Mucosa of descending colon (tissue), 3 donors: ENCODE measurements around the gene LCAT. TPM values are rescaled to one million over a fixed set of nuclear protein-coding genes. Genes with fewer than 3 reads are reported as not detected.
"Not testable (repeated sequence)": the region's sequence is repeated elsewhere in the genome, so short reads cannot be mapped to it uniquely, and the experiment has no call there.

ENCODE experiments used
- ATAC-seq: fragments of 200-7000 bp; cut with Tn5 transposase; one replicate; pipeline ENCODE4 v1.9.1; 2020; ENCODE audit warnings: mild to moderate bottlenecking, moderate library complexity
- DNase-seq, 3 donors: peaks; one replicate each; pipeline ENCODE4 v3.0.0-alpha.2; 2020
- H3K36me3 ChIP-seq: fragments of 200-600 bp; one replicate; pipeline ENCODE4 v1.8.0; 2021; ENCODE audit warnings: low read depth, mild to moderate bottlenecking
- H3K4me1 ChIP-seq: fragments of 200-600 bp; one replicate; pipeline ENCODE4 v1.8.0; 2021; ENCODE audit warnings: low read depth, mild to moderate bottlenecking
- H3K4me3 ChIP-seq: fragments of 200-600 bp; one replicate; pipeline ENCODE4 v1.8.0; 2021; ENCODE audit warnings: mild to moderate bottlenecking
- H3K9me3 ChIP-seq: fragments of 200-600 bp; one replicate; pipeline ENCODE4 v1.8.0; 2021; ENCODE audit warnings: mild to moderate bottlenecking
- CTCF ChIP-seq: fragments of 200-600 bp; IDR thresholded peaks from one replicate; pipeline ENCODE4 v1.8.0; 2022; ENCODE audit warnings: antibody characterized with exemption, mild to moderate bottlenecking
- intact Hi-C, 2 donors: fragments of 100-400 bp; cut with DNase I in 1 of 2; cut with micrococcal nuclease in 1 of 2; formaldehyde crosslinking; loops; one replicate each; pipeline versions ENCODE4 v1.11.0 to v1.11.1; 2022; cut with DNase I, micrococcal nuclease
- total RNA-seq, 3 donors: library from RNA; stranded (reverse); fragmentation: NEBNext Ultra II Directional in 2 of 3; extraction: Animal tissue kit (Norgen Biotek cat#: 25700) in 2 of 3; gene quantifications; one replicate each; pipeline versions ENCODE4 v1.2.1 to v1.2.4, GENCODE V29; 2021 to 2023
- donor health status: DM: no; HTN: no; CAD: no; lungs with moderate emphysema.
- donor health status: DM: no; HTN: no; CAD: no.
- donor health status: DM: no; HTN: yes; CAD: no.

LCAT gene
- total RNA-seq, 3 donors from 2014 or later = 2.2 to 20.3 (median 9.4) TPM

- no peaks in the 10 kb centered on the region for H3K36me3 ChIP-seq
- peak; percentile 65 for ATAC-seq
- H3K4me3 ChIP-seq = no peak overlapping the region
- H3K4me1 ChIP-seq = peaks cover 12% of the 10 kb centered on the region
- intact Hi-C loops = no loop called here
- peak in 1 of 3 donors; percentile 43 for DNase-seq
- H3K9me3 ChIP-seq = no peaks in the 10 kb centered on the region
- TF ChIP-seq CTCF = peak; percentile 60
Observed at GRCh38 chr16:67942200-67942509, 1.8 kb downstream of the LCAT start.

DNA sequence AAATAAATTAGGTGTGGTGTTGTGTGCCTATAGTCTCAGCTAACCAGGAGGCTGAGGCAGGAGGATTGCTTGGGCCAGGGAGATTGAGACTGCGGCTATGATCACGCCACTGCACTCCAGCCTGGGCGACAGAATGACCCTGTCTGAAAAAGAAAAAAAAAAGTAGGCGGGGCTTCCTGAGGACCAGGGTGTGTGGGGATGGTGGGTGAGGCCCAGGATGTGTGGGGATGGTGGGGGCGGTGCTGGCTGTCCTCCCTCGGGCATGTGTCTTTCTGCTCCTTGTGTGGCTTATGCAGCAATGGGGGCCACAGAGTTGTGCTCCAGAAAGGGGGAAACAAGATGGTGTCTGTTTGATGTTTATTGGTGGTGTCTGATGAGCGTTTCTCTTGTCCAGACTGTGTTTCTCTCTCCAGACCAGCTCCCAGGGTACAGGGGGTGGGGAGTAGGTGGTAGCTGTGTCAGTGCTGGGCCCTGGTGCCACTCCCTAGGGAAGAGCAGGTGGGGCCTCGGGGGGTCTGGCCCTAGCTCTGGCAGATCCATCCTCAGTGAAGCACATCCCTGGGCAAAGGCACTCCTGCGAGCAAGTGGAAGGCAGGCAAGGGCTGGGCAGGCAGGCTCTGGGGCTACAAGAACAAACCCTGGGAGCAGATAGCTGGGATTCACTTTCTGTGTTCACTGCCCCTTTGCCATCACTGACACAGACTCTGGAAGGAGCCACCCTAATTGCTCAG is 2.3 kb downstream of the LCAT start:
- peaks cover 15% of the 10 kb centered on the region for H3K4me1 ChIP-seq
- H3K9me3 ChIP-seq = no peaks in the 10 kb centered on the region
- no peak overlapping the region for H3K4me3 ChIP-seq
- intact Hi-C loops = no loop called here
- DNase-seq = no peak
- no peaks in the 10 kb centered on the region for H3K36me3 ChIP-seq
- TF ChIP-seq CTCF = no peak
- no peak for ATAC-seq

DNA sequence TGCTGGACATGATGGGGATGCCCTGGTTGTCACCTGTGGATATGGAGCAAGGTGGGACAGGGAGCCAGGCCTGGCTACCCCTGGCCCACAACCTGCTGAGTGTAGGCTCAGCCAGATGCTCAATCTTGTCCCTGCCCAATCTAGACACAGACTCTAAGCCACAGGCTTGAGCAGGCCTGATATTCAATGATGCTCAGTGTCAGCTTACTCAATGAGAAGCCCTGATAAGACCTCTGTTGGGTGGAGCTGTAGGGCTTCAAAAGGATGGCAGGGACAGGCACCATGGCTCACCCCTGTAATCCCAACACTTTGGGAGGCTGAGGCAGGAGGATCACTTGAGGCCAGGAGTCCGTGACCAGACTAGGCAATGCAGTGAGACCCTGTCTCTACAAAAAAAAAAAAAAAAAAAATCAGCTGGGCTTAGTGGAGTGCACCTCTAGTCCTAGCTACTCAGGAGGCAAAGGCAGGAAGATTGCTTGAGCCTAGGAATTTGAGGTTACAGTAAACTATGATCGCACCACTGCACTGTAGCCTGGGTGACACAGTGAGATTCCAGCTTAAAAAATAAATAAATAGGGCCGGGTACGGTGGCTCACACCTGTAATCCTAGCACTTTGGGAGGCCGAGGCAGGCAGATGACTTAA is 3.4 kb downstream of the LCAT start:
- ATAC-seq (no peak), DNase-seq (no peak)
- intact Hi-C loops = no loop called here
- H3K36me3 ChIP-seq = no peaks in the 10 kb centered on the region
- peaks cover 15% of the 10 kb centered on the region for H3K4me1 ChIP-seq
- H3K4me3 ChIP-seq = no peak overlapping the region
- TF ChIP-seq CTCF = no peak
- H3K9me3 ChIP-seq = no peaks in the 10 kb centered on the region

DNA sequence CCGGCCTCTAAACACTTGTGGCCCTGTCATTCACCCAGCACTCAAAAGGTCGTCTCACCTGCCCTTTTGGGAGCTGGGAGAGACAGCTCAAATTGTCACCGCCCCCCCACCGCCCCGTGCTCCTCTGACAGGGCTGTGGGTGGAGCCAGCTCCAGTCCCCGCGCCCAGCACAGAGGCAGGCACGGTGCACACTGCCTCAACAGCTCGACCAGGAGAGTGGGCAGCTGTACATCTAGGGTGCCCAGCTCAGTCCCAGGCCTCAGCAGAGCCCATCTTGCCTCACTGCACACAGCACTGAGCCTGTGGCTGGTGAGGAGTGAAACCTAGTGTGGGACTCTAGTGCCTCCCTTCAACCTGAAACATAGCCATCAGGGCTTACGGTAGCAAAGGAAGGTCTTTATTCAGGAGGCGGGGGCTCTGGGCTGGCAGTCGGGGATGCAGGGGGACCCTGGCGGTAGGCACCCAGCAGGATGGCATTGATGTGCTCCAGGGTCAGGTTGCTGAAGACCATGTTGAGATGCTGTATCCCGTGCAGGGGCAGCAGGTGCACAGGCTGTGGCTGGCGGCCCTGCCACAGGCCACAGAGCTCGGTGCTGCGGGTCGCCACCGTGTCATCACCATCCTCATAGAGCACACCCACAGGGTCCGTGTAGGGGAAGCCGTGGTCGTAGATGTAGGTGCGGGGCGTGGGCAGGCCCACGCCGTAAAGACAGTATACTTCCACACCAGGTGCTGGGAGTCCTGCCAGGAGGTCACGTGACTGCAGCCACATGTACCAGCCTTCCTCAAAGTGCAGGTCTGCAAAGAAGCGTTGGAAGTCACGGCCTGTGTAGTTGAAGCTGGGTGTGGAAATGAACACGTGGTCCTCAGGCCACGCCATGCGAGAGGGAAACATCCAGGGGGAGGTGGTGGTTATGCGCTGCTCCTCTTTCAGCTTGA is 4.1 kb downstream of the LCAT start:
- ATAC-seq = no peak
- no peaks in the 10 kb centered on the region for H3K9me3 ChIP-seq
- intact Hi-C loops = loop anchor here in 1 of 2 donors (10.0 kb wide), 1 partner anchor 55 kb away; the partner anchor contains the start of gene NRN1L
- DNase-seq = peak; percentile 73 to 83 (median 80)
- H3K4me1 ChIP-seq = peaks cover 21% of the 10 kb centered on the region
- TF ChIP-seq CTCF = no peak
- no peaks in the 10 kb centered on the region for H3K36me3 ChIP-seq
- no peak overlapping the region for H3K4me3 ChIP-seq

DNA sequence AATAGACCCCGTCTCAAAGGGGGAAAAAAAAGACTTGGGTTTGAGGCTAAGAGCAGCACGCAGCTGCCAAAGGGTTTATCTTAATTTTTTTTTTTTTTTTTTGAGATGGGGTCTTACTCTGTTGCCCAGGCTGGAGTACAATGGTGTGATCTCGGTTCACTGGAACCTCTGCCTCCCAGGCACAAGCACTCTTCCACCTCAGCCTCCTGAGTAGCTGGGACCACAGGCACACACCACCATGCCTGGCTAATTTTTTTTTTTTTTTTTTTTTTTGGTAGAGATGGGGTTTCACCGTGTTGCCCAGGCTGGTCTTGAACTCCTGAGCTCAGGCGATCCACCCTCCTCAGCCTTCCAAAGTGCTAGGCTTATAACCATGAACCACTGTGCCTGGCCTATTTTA is 6.2 kb downstream of the LCAT start:
- not testable (repeated sequence) for H3K4me3 ChIP-seq, ATAC-seq, DNase-seq, H3K36me3 ChIP-seq, H3K9me3 ChIP-seq
- intact Hi-C loops = loop anchor here in 1 of 2 donors (10.0 kb wide), 1 partner anchor 53 kb away; the partner anchor contains the start of gene NRN1L
- peaks cover 22% of the 10 kb centered on the region for H3K4me1 ChIP-seq
